ENCODE measurements around the gene SBF2. TPM values are rescaled to one million over a fixed set of nuclear protein-coding genes. Genes with fewer than 3 reads are reported as not detected.

Gene SBF2
- total RNA-seq, 4 donors from 2014 or later = 53.8 to 125 (median 76.4) TPM

- ATAC-seq (ENCODE audit: low FRiP score) (peak; percentile 56), DNase-seq (ENCODE audit: low spot score) (no peak)
Measured at GRCh38 chr11:10328314-10329098, 34.5 kb upstream of the SBF2 start.

DNA sequence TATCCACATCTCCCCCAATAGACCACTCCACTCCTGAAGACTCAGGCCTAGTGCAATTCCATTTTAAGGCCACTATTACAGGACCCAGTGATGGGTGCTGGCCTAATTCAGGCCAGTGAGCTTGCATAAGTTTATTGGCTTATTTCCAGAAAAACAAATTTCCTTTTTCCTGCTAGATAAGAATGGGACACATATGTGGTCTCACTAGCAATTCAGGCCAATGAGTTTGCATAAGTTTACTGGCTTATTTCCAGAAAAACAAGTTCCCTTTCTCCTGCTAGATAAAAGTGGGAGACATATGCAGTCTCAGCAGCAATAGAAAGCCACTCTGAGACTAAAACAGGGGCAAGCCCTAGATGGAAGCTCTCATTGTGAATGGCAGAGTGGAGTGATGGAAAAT lies 33.2 kb upstream of the SBF2 start:
- no peak for TF ChIP-seq CTCF (IDR thresholded peaks at IDR 0.05)
- ATAC-seq (ENCODE audit: low FRiP score) (no peak), DNase-seq (ENCODE audit: low spot score) (no peak)

More at GRCh38 chr11:10328314-10329098, 34.5 kb upstream of the SBF2 start:
- TF ChIP-seq CTCF (IDR thresholded peaks at IDR 0.05) = no peak

DNA sequence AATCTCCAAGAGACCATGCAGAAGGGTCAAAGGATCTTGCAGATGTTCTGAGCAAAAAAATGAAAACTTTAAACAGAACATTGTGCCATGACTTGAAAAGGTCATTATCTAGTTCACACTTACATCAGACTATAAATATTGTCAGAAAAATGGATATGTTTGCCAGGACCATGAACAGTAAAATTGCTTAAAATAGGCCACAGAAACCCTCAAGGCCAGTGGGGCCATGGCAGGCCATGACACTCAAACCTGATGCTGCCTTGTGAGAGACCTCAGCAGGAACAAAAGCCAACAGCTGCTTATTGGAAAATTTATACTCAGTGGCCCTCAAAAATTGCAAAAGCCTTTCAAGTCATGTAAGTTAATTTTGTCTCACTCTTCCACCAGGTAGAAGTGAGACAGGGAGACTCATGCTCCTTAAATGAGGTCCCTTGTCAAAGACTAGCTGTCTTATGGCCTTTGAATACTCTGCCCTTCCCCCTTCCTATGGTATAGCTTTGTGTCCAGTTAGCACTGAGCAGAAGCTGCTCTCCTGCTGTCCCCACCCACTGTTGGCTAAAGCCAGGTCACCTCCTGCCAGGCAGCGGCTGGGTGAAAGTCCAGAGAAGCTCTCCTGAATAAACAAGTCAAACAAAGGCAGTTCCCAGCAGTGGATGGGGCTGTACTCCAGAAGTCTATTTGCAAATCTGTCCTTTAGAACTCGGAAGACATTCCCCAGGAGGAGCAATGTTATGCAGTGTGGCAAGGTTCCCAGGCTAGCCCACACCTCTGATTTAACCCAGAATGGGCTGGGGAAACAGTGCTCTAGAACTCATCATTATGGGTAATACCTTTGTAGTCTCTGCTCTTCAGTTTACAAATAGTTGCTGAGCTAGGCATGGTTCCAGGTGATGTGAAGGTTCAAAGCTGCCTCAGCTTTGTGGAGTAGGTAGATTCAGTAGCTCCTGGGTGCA lies 32.3 kb upstream of the SBF2 start:
- ATAC-seq (ENCODE audit: low FRiP score) (no peak), DNase-seq (ENCODE audit: low spot score) (no peak)
- TF ChIP-seq CTCF (IDR thresholded peaks at IDR 0.05) = no peak

DNA sequence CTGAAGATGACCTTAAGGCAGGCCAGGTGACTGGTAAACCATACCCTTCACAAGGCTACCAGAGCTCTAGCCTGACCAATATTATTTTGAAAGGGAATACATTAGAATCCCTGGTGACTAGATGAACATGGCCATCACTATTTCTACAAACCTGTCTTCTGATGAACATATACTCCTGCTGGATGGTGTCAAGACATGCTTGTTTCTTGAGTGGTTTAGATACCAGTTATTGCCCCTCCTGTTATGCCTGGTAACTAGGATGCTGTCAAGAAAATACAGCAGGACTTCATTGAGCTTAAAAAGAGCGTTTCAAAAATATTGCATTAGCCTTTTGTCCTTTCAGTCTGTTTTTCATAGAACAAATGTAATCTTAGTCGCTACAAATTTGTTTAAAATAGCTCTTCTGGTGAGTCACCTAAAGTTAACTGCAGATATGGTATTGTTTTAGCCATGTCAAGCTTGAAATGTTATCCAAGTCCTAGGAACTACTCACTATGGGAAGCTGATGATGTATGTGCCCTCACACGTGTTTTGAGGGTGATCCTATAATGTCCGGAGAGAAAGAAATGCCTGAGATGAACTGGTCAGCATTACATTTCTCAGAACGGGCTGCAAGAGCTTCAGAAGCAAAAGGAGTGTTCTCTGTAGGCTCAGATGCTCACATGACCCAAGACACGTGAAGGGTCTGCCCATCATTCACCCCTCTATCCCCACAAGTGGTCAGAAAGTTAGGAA lies 31.4 kb upstream of the SBF2 start:
- DNase-seq (ENCODE audit: low spot score) (no peak), ATAC-seq (ENCODE audit: low FRiP score) (no peak)
- TF ChIP-seq CTCF (IDR thresholded peaks at IDR 0.05) = no peak

DNA sequence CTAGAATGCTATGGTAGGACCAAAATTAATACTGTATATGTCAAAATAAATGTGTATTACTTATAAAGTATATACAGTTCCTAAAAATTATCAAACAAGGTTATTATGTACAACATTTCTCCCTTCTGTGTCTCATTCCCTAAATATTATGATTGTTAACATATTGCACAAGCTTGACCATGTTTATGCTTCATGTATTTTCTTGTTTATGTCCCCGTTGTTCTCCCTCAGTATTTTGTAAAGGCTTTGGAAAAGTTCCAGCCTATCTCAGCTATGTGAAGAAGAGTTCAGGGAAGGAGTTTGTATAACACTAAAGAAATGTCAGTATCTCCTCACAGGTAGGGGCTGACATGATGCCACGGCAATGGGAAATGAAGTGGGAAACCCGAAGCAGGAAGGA lies 30.5 kb upstream of the SBF2 start:
- no peak for DNase-seq (ENCODE audit: low spot score)
- no peak for TF ChIP-seq CTCF (IDR thresholded peaks at IDR 0.05)
- no peak for ATAC-seq (ENCODE audit: low FRiP score)

DNA sequence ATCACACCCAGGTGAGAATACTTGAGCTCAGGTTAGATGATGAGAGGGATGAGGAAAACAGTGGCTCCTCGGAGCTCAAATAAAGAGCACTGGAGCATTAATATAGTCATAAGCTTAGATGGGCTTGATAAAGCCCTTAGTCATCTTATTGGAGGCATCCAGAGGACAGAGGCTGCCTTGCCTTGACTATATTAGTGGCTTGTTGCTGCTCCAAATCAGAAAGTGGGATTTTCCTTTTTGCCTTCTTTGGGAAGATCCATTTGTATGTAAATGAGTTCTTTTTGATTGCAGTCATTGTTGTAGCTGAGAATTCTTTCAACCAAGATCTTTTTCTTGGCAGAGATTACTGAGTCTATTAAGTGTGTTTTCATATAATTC lies 29.8 kb upstream of the SBF2 start:
- no peak for TF ChIP-seq CTCF (IDR thresholded peaks at IDR 0.05)
- ATAC-seq (ENCODE audit: low FRiP score) (no peak), DNase-seq (ENCODE audit: low spot score) (no peak)
